GM23338 (cell line): Measurements from ENCODE around the gene MT1F.

Experiments
- CTCF ChIP-seq, 2 experiments: fragments of 200-600 bp in 1 of 2; sonication (generic) in 1 of 2; conservative IDR thresholded peaks; 2 replicates each; pipeline versions ENCODE4 v1.5.1 to v1.6.1; 2016 to 2017; ENCODE audit warnings: antibody characterized with exemption in 2 of 2, low read depth in 2 of 2, mild to moderate bottlenecking in 2 of 2, moderate library complexity in 1 of 2
- EZH2phosphoT487 ChIP-seq: fragments of 200-600 bp; sonication (generic); IDR thresholded peaks from one replicate; pipeline ENCODE4 v1.8.1; 2018; ENCODE audit warnings: antibody characterized with exemption; ENCODE audit not compliant: unreplicated experiment
- JUNB ChIP-seq: IDR thresholded peaks from one replicate; pipeline ENCODE4 v1.6.1; 2016; ENCODE audit warnings: antibody characterized with exemption; ENCODE audit not compliant: unreplicated experiment
- POLR2AphosphoS5 ChIP-seq: IDR thresholded peaks from 2 replicates; pipeline ENCODE4 v1.6.1; 2016; ENCODE audit warnings: antibody characterized with exemption, low read depth
- STAT1 ChIP-seq: IDR thresholded peaks from one replicate; pipeline ENCODE4 v1.6.1; 2016; ENCODE audit warnings: antibody characterized with exemption; ENCODE audit not compliant: unreplicated experiment
- TF ChIP-seq, protein P1 (sequence below): IDR thresholded peaks from one replicate; pipeline ENCODE4 v1.6.1; 2018; ENCODE audit warnings: antibody characterized with exemption; ENCODE audit not compliant: unreplicated experiment

DNA sequence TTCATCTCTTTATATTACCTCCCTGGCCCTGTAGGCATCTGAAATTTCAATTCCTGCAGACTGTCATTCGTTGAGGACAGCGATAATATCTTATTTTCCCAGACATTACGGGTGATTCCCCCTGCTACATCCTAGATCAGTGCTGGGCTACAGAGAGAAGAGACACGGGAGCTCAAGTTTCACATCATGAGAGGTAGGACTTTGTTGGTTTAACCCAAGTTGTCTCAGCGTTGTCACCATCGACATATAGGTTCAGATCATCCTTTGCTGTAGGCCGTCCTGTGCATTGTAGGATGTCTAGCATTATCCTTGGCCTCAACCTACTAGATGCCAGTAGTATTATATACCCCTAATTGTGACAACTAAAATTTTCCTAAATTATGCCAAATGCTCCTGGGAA, 43.8 kb downstream of the MT1F start:
- TF ChIP-seq CTCF (conservative IDR thresholded peaks at IDR 0.05; ENCODE audit: low read depth in 2 of 2) (no peak), STAT1 (no peak), POLR2AphosphoS5 (no peak), JUNB (no peak), EZH2phosphoT487 (no peak)
- TF ChIP-seq, protein P1, sequence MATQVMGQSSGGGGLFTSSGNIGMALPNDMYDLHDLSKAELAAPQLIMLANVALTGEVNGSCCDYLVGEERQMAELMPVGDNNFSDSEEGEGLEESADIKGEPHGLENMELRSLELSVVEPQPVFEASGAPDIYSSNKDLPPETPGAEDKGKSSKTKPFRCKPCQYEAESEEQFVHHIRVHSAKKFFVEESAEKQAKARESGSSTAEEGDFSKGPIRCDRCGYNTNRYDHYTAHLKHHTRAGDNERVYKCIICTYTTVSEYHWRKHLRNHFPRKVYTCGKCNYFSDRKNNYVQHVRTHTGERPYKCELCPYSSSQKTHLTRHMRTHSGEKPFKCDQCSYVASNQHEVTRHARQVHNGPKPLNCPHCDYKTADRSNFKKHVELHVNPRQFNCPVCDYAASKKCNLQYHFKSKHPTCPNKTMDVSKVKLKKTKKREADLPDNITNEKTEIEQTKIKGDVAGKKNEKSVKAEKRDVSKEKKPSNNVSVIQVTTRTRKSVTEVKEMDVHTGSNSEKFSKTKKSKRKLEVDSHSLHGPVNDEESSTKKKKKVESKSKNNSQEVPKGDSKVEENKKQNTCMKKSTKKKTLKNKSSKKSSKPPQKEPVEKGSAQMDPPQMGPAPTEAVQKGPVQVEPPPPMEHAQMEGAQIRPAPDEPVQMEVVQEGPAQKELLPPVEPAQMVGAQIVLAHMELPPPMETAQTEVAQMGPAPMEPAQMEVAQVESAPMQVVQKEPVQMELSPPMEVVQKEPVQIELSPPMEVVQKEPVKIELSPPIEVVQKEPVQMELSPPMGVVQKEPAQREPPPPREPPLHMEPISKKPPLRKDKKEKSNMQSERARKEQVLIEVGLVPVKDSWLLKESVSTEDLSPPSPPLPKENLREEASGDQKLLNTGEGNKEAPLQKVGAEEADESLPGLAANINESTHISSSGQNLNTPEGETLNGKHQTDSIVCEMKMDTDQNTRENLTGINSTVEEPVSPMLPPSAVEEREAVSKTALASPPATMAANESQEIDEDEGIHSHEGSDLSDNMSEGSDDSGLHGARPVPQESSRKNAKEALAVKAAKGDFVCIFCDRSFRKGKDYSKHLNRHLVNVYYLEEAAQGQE: no peak
